Lung (tissue), 12 donors: ENCODE results near the gene KIF26A. TPM values are rescaled to one million over a fixed set of nuclear protein-coding genes. Genes with fewer than 3 reads are reported as not detected.
A peak's percentile ranks its signal among the peaks of the same experiment; 100 is the strongest.

Source experiments
- ATAC-seq: fragments of 200-7000 bp; cut with Tn5 transposase; one replicate; pipeline ENCODE4 v1.9.1; 2020; ENCODE audit warnings: moderate number of reproducible peaks; ENCODE audit not compliant: insufficient read depth, low FRiP score
- DNase-seq, 3 donors: peaks; one replicate each; pipeline ENCODE4 v3.0.0-alpha.2; 2013 to 2017
- H3K27ac ChIP-seq, 2 donors: one replicate each; pipeline ENCODE4 v1.5.1; 2013; ENCODE audit warnings: mild to moderate bottlenecking in 2 of 2, moderate library complexity in 2 of 2, control low read depth in 1 of 2, inconsistent platforms in 1 of 2, low read depth in 1 of 2, low read length in 1 of 2
- H3K27me3 ChIP-seq, 3 donors: one replicate each; pipeline ENCODE4 v1.5.1; 2013; ENCODE audit warnings: low read length in 2 of 3; ENCODE audit not compliant: control insufficient read depth in 3 of 3, insufficient read depth in 3 of 3
- H3K36me3 ChIP-seq, 4 donors: one replicate each; pipeline ENCODE4 v1.5.1; 2013; ENCODE audit warnings: low read length in 4 of 4, mild to moderate bottlenecking in 1 of 4, moderate library complexity in 1 of 4; ENCODE audit not compliant: control insufficient read depth in 4 of 4, insufficient read depth in 4 of 4
- H3K4me1 ChIP-seq, 5 donors: one replicate each; pipeline ENCODE4 v1.5.1; 2013; ENCODE audit warnings: low read length in 5 of 5, mild to moderate bottlenecking in 2 of 5, moderate library complexity in 1 of 5; ENCODE audit not compliant: control insufficient read depth in 5 of 5, insufficient read depth in 5 of 5
- H3K4me3 ChIP-seq: one replicate; pipeline ENCODE4 v1.5.1; 2013; ENCODE audit warnings: mild to moderate bottlenecking, control low read depth, moderate library complexity
- H3K9ac ChIP-seq, 2 donors: one replicate each; pipeline ENCODE4 v1.5.1; 2013; ENCODE audit warnings: low read length in 2 of 2, control low read depth in 1 of 2; ENCODE audit not compliant: insufficient read depth in 1 of 2
- H3K9me3 ChIP-seq, 4 donors: one replicate each; pipeline ENCODE4 v1.5.1; 2013; ENCODE audit warnings: low read length in 3 of 4, mild to moderate bottlenecking in 1 of 4, moderate library complexity in 1 of 4; ENCODE audit not compliant: control insufficient read depth in 4 of 4, insufficient read depth in 3 of 4
- CTCF ChIP-seq: IDR thresholded peaks from 2 replicates; pipeline ENCODE4 v1.5.1; 2012; ENCODE audit warnings: mild to moderate bottlenecking; ENCODE audit errors: control extremely low read depth, extremely low read depth
- WGBS, 2 donors: extraction: QIAGEN DNeasy Blood & Tissue Kit; methylation state at CpG; one replicate each; pipeline ENCODE4 v1.1.7; 2013; 5-methylcytosine and 5-hydroxymethylcytosine counted together
- polyA plus RNA-seq, 2 donors: library from polyadenylated mRNA; stranded (reverse); fragments of 200-250 nt; gene quantifications; one replicate each; pipeline ENCODE4 v1.2.1, GENCODE V29; 2013
- total RNA-seq, 2 donors: library from RNA; depleted of rRNA in 1 of 2; stranded (reverse); fragments of >200 nt in 1 of 2; gene quantifications; one replicate each; pipeline ENCODE4 v1.2.1, GENCODE V29; 2014 to 2021
- donor health status: control.
- donor health status: control.
- donor health status: Bipolar disorder and iron deficiency.
- donor health status: healthy.
- donor health status: DM: yes; HTN: yes; CAD: no.

KIF26A gene
- total and polyA plus RNA-seq, 4 donors = 2.4 to 11.4 (median 4.5) TPM

- TF ChIP-seq CTCF = no peak
- WGBS, 2 donors = 52 to 54% methylated on average over 14 of the region's 14 CpGs
- peak overlapping the region in 1 of 2 donors; percentile 42 for H3K9ac ChIP-seq
- peaks cover 0 to 53% (median 6%) of the 10 kb centered on the region in 5 donors for H3K4me1 ChIP-seq
- peaks cover 16 to 25% (median 18%) of the 10 kb centered on the region in 3 donors for H3K27me3 ChIP-seq
- peak overlapping the region in 1 of 2 donors; percentile 11 for H3K27ac ChIP-seq
- ATAC-seq (no peak), DNase-seq (peak in 2 of 3 donors; percentile 30 to 70)
- no peaks in the 10 kb centered on the region for H3K9me3 ChIP-seq
- peak overlapping the region; percentile 45 for H3K4me3 ChIP-seq
- peaks cover 0 to 10% (median 0%) of the 10 kb centered on the region in 4 donors for H3K36me3 ChIP-seq
These were observed 1.2 kb downstream of the KIF26A start for GRCh38 chr14:104139460-104140212.

GRCh38 chr14:104140213-104140462 is 1.8 kb downstream of the KIF26A start:
- no peak overlapping the region for H3K4me3 ChIP-seq
- peaks cover 0 to 10% (median 0%) of the 10 kb centered on the region in 4 donors for H3K36me3 ChIP-seq
- H3K9me3 ChIP-seq = no peaks in the 10 kb centered on the region
- H3K27me3 ChIP-seq = peaks cover 13 to 20% (median 18%) of the 10 kb centered on the region in 3 donors
- DNase-seq (no peak), ATAC-seq (no peak)
- WGBS, 2 donors = 61 to 82% methylated on average over 6 of the region's 6 CpGs
- H3K4me1 ChIP-seq = peaks cover 0 to 51% (median 6%) of the 10 kb centered on the region in 5 donors
- TF ChIP-seq CTCF = no peak
- H3K27ac ChIP-seq = peak overlapping the region in 1 of 2 donors; percentile 11
- no peak overlapping the region for H3K9ac ChIP-seq

- peak in 1 of 3 donors; percentile 9 for DNase-seq
- Histone ChIP-seq H3K27ac (no peak overlapping the region), H3K27me3 (peaks cover 10 to 15% (median 14%) of the 10 kb centered on the region in 3 donors), H3K36me3 (peaks cover 0 to 10% (median 0%) of the 10 kb centered on the region in 4 donors), H3K9ac (no peak overlapping the region), H3K4me1 (peaks cover 0 to 46% (median 6%) of the 10 kb centered on the region in 5 donors), H3K9me3 (no peaks in the 10 kb centered on the region), H3K4me3 (no peak overlapping the region)
- no peak for TF ChIP-seq CTCF
- no peak for ATAC-seq
- whole genome bisulfite sequencing, 2 donors = 88 to 91% methylated on average over 12 of the region's 12 CpGs
These were observed 2.3 kb downstream of the KIF26A start for GRCh38 chr14:104140463-104141331.
